ENCODE results near the gene SS18.
A peak's percentile ranks its signal among the peaks of the same experiment; 100 is the strongest.

The SS18 gene

DNA sequence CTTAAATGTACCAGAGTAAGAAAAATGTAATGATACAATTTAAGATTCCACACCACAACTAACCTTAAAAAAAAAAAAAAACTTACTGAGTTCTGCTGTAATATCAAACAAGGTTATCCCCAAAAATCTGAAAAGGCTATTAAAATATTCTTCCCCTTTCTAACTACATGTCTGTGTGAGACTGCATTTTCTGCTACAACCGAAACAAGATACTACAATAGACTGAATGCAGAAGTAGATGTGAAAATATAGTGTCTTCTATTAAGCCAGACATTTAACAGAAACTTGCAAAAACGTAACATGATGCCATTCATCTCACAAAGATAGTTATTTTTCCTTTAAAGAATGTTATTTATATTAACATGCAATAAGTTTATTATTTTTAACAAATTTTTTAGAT lies 16.2 kb downstream of the SS18 start:
- TF ChIP-seq POU2F2 (IDR thresholded peaks at IDR 0.05; ENCODE audit: low read depth, low read length) (no peak), SPI1 (IDR thresholded peaks at IDR 0.05; ENCODE audit: low read depth, low read length) (no peak), PAX5 (IDR thresholded peaks at IDR 0.05; ENCODE audit: insufficient read depth, low read length, severe bottlenecking) (no peak), TAF1 (IDR thresholded peaks at IDR 0.05; ENCODE audit: low read depth, low read length) (no peak), POLR2A (IDR thresholded peaks at IDR 0.05; ENCODE audit: low read depth, low read length) (no peak), POLR2AphosphoS5 (IDR thresholded peaks at IDR 0.05; ENCODE audit: low read depth, low read length) (no peak)
- DNase-seq (ENCODE audit: insufficient read length, low spot score) (no peak), FAIRE-seq (no peak)

- DNase-seq (ENCODE audit: insufficient read length, low spot score): no peak
- no peak for FAIRE-seq
- TF ChIP-seq POU2F2 (IDR thresholded peaks at IDR 0.05; ENCODE audit: low read depth, low read length): no peak
Observed at GRCh38 chr18:26073758-26074157, 16.7 kb downstream of the SS18 start.

DNA sequence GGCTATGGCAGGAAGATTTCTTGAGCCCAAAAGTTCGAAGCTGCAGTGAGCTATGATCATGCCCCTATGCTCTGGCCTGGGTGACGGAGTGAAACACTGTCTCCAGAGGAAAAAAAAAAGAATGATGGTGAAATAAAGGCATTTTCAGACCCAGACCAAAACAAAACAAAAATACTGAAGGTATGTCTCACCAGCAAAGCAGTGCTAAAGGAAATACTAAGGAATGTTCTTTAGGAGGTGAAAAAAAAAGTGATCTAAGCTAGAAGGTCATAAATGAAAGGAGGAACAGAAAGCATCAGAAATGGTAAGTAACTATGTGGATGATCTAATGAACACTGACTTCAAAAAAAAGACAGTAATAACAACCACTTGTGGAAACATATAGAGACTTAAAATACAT lies 18.7 kb downstream of the SS18 start:
- no peak for TF ChIP-seq TAF1 (IDR thresholded peaks at IDR 0.05; ENCODE audit: low read depth, low read length)
- TF ChIP-seq SPI1 (IDR thresholded peaks at IDR 0.05; ENCODE audit: low read depth, low read length): peak; percentile 43
- FAIRE-seq: no peak
- no peak for DNase-seq (ENCODE audit: insufficient read length, low spot score)

DNA sequence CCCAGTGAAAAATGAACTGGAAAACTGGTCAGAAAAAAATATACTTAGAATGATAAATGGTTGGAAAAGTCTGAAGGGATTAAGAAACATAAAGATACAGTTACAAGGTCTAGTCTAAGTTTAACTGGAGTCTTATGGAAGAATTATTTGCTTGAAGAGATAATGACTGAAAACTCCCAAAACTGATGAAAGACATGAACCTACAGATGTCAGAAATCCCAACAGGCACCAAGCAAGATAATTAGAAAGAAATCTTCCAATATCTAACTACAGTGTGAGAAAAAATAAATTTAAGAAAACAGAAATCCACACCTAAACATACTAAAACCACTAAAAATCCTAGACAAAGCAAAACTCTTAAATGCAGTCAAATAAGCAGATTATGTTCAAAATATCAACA lies 19.4 kb downstream of the SS18 start:
- TF ChIP-seq POLR2AphosphoS5 (IDR thresholded peaks at IDR 0.05; ENCODE audit: low read depth, low read length) (no peak), POU2F2 (IDR thresholded peaks at IDR 0.05; ENCODE audit: low read depth, low read length) (no peak), POLR2A (IDR thresholded peaks at IDR 0.05; ENCODE audit: low read depth, low read length) (no peak), PAX5 (IDR thresholded peaks at IDR 0.05; ENCODE audit: insufficient read depth, low read length, severe bottlenecking) (no peak), SPI1 (IDR thresholded peaks at IDR 0.05; ENCODE audit: low read depth, low read length) (no peak), TAF1 (IDR thresholded peaks at IDR 0.05; ENCODE audit: low read depth, low read length) (no peak)
- FAIRE-seq: no peak
- DNase-seq (ENCODE audit: insufficient read length, low spot score): no peak

GRCh38 chr18:26059357-26059756 lies 31.1 kb downstream of the SS18 start:
- no peak for FAIRE-seq
- TF ChIP-seq PAX5 (IDR thresholded peaks at IDR 0.05; ENCODE audit: insufficient read depth, low read length, severe bottlenecking) (no peak), POU2F2 (IDR thresholded peaks at IDR 0.05; ENCODE audit: low read depth, low read length) (no peak), SPI1 (IDR thresholded peaks at IDR 0.05; ENCODE audit: low read depth, low read length) (no peak), TAF1 (IDR thresholded peaks at IDR 0.05; ENCODE audit: low read depth, low read length) (no peak)
- DNase-seq (ENCODE audit: insufficient read length, low spot score): no peak

- FAIRE-seq (no peak), DNase-seq (ENCODE audit: insufficient read length, low spot score) (no peak)
- no peak for TF ChIP-seq POLR2AphosphoS5 (IDR thresholded peaks at IDR 0.05; ENCODE audit: low read depth, low read length)
- TF ChIP-seq POU2F2 (IDR thresholded peaks at IDR 0.05; ENCODE audit: low read depth, low read length): no peak
- no peak for TF ChIP-seq PAX5 (IDR thresholded peaks at IDR 0.05; ENCODE audit: insufficient read depth, low read length, severe bottlenecking)
- TF ChIP-seq TAF1 (IDR thresholded peaks at IDR 0.05; ENCODE audit: low read depth, low read length): no peak
- no peak for TF ChIP-seq POLR2A (IDR thresholded peaks at IDR 0.05; ENCODE audit: low read depth, low read length)
- no peak for TF ChIP-seq SPI1 (IDR thresholded peaks at IDR 0.05; ENCODE audit: low read depth, low read length)
Observed at GRCh38 chr18:26057344-26057773, 33.1 kb downstream of the SS18 start.

GRCh38 chr18:26056291-26056690 lies 34.1 kb downstream of the SS18 start:
- DNase-seq (ENCODE audit: insufficient read length, low spot score) (no peak), FAIRE-seq (peak; percentile 51)
- TF ChIP-seq PAX5 (IDR thresholded peaks at IDR 0.05; ENCODE audit: insufficient read depth, low read length, severe bottlenecking): no peak
- no peak for TF ChIP-seq POLR2AphosphoS5 (IDR thresholded peaks at IDR 0.05; ENCODE audit: low read depth, low read length)
- TF ChIP-seq POU2F2 (IDR thresholded peaks at IDR 0.05; ENCODE audit: low read depth, low read length): no peak
- TF ChIP-seq TAF1 (IDR thresholded peaks at IDR 0.05; ENCODE audit: low read depth, low read length): no peak

- TF ChIP-seq TAF1 (IDR thresholded peaks at IDR 0.05; ENCODE audit: low read depth, low read length): no peak
- TF ChIP-seq POU2F2 (IDR thresholded peaks at IDR 0.05; ENCODE audit: low read depth, low read length): no peak
- TF ChIP-seq POLR2A (IDR thresholded peaks at IDR 0.05; ENCODE audit: low read depth, low read length): no peak
- TF ChIP-seq SPI1 (IDR thresholded peaks at IDR 0.05; ENCODE audit: low read depth, low read length): no peak
- TF ChIP-seq PAX5 (IDR thresholded peaks at IDR 0.05; ENCODE audit: insufficient read depth, low read length, severe bottlenecking): no peak
- no peak for TF ChIP-seq POLR2AphosphoS5 (IDR thresholded peaks at IDR 0.05; ENCODE audit: low read depth, low read length)
- FAIRE-seq (peak; percentile 61), DNase-seq (ENCODE audit: insufficient read length, low spot score) (no peak)
Observed at GRCh38 chr18:26052505-26052904, 37.9 kb downstream of the SS18 start.

DNA sequence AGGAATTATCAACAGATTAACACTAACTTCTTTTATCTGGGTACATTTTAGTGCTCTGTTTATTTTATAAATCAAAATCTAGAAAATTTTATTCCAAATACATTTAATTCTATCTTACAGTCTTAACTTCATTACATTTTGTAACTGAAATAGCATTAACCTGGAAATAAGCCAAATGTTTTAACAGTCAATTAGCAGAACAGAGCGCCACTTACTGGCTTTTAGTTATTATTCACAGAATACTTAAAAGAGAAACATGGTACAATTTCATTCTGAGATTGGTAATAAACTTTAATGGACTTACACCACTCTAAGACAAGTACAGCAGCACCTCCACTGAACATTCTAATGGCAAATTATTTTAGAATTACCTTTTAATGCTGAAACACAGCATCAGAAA lies 38.6 kb downstream of the SS18 start:
- TF ChIP-seq POLR2A (IDR thresholded peaks at IDR 0.05; ENCODE audit: low read depth, low read length) (no peak), POLR2AphosphoS5 (IDR thresholded peaks at IDR 0.05; ENCODE audit: low read depth, low read length) (no peak), TAF1 (IDR thresholded peaks at IDR 0.05; ENCODE audit: low read depth, low read length) (no peak), PAX5 (IDR thresholded peaks at IDR 0.05; ENCODE audit: insufficient read depth, low read length, severe bottlenecking) (no peak), POU2F2 (IDR thresholded peaks at IDR 0.05; ENCODE audit: low read depth, low read length) (no peak), SPI1 (IDR thresholded peaks at IDR 0.05; ENCODE audit: low read depth, low read length) (no peak)
- FAIRE-seq (no peak), DNase-seq (ENCODE audit: insufficient read length, low spot score) (no peak)

- TF ChIP-seq POU2F2 (IDR thresholded peaks at IDR 0.05; ENCODE audit: low read depth, low read length) (no peak), TAF1 (IDR thresholded peaks at IDR 0.05; ENCODE audit: low read depth, low read length) (no peak), PAX5 (IDR thresholded peaks at IDR 0.05; ENCODE audit: insufficient read depth, low read length, severe bottlenecking) (no peak), POLR2AphosphoS5 (IDR thresholded peaks at IDR 0.05; ENCODE audit: low read depth, low read length) (no peak), SPI1 (IDR thresholded peaks at IDR 0.05; ENCODE audit: low read depth, low read length) (no peak), POLR2A (IDR thresholded peaks at IDR 0.05; ENCODE audit: low read depth, low read length) (no peak)
- FAIRE-seq (peak; percentile 60), DNase-seq (ENCODE audit: insufficient read length, low spot score) (no peak)
Observed at GRCh38 chr18:26046419-26047077, 43.9 kb downstream of the SS18 start.

Measured in GM12891 (cell line).